HG02678 (cell line): ENCODE measurements around the gene RABEPK.
"Not testable (repeated sequence)": the region's sequence is repeated elsewhere in the genome, so short reads cannot be mapped to it uniquely, and the experiment has no call there.

ENCODE experiments used
- ATAC-seq: cut with Tn5 transposase; IDR thresholded peaks from one replicate; pipeline ENCODE4 v1.9.1; 2021; ENCODE audit warnings: mild to moderate bottlenecking, moderate library complexity; ENCODE audit not compliant: unreplicated experiment

Gene RABEPK

DNA sequence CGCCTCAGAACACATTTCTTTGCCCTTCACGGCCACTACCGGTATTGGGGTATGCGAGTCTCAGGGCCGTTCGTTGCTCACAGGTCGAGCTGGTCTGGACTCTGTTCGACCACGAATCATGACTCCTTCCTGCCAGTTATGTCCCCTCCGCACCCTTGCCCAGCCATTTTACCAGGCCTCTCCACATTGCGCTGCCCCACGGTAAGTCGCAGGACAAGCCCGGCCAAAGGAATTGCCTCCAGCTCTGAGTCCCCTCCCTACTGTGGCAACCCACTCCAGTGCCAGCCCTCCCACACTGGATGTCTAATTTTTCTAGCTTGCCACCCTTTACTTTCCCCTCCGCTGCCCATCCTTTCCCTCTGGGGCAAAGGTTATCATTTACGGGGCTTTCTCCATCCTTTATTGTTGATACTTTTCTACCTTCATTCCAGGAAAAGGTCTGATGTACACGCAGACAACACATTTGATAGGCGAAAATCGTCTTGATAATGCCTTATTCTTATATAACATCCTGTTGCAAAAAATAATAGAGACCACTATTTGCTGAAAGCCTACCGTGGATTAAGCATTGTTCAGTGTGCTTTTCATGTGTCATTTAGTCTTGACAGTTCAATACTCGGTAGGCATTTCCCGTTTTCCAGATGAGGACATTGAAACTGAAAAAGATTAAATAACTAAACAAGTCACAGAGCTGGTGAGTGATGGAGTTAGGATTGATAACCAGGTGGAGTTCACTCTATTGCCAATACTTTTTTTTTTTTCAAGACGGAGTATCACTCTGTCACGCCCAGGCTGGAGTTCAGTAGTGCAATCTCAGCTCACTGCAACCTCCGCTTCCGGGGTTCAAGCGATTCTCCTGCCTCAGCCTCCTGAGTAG lies 41.8 kb downstream of the RABEPK start:
- no peak for ATAC-seq

DNA sequence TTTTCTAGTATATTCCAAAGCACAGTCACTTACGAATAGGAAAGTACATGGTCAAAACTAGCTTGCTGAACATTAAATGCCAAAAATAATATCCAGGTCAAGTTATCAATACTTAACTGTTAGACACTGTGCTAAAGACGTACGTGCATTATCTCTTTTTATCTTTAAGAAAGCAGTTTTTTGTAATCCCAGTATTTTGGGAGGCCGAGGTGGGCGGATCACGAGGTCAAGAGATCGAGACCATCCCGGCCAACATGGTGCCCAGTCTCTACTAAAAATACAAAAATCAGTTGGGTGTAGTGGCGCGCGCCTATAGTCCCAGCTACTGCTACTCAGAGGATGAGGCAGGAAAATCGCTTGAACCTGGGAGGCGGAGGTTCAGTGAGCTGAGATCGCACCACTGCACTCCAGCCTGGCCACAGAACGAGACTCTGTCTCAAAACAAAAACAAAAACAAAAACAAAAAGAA lies 43.5 kb downstream of the RABEPK start:
- ATAC-seq, result no peak

DNA sequence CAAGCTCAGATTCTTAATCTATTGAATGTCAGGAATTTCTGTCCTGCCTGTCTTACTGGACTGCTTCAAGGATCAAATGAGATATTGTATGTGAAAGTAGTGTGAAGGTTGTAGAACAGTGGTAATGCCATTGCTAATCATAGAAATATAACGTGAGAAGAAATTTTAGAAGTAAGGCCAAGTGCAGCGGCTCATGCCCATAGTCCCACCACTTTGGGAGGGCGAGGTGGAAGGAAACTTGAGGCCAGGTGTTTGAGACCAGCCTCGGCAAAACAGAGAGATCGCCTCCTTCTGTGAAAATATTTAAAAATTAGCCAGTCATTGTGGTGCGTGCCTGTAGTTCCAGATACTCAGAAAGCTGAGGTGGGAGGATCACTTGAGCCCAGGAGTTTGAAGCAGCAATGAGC lies 45.9 kb downstream of the RABEPK start:
- ATAC-seq, result no peak

DNA sequence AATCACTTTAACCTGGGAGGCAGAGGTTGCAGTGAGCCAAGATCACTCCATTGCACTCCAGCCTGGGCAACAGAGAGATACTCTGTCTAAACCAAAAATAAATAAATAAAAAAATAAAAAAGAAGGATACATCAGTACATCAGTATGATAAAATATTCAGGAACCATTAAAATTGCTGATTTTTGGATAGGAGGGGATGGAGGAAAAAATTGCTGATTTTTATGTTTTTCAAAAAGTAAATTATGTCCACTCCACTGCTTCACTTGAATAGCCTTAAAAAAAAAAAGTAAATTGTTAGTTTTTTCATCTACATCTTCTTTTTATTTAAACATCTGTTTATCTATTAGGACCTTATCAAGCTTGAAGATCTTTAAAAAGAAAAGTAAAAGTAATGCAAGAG lies 53.9 kb downstream of the RABEPK start:
- no peak for ATAC-seq

DNA sequence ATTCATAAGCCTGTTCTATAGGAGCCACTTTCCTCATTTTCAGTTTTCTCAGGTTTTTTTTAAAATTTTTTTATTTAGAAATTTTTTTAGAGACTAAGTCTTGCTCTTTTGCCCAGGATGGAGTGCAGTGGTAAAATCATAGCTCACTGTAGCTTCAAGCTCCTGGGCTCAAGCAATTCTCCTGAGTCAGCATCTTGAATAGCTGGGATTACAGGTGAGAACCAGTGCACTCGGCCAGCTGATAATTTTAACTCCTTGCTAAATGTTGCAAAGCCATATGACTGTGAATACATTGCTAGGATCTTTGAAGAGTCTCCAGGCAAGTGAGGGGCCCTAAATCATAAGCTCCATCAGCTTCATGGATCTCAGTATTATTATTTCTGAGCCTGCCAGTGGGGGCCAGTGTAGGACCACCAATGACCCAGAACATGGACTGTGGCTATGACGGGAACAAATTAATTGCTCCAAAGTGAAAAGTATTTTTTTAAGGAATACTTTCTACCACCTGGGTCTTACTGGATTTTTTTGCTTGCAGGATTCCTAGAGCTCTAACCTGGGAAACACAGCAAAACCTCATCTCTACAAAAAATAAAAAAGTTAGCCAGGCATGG lies 55.5 kb downstream of the RABEPK start:
- ATAC-seq, result no peak

DNA sequence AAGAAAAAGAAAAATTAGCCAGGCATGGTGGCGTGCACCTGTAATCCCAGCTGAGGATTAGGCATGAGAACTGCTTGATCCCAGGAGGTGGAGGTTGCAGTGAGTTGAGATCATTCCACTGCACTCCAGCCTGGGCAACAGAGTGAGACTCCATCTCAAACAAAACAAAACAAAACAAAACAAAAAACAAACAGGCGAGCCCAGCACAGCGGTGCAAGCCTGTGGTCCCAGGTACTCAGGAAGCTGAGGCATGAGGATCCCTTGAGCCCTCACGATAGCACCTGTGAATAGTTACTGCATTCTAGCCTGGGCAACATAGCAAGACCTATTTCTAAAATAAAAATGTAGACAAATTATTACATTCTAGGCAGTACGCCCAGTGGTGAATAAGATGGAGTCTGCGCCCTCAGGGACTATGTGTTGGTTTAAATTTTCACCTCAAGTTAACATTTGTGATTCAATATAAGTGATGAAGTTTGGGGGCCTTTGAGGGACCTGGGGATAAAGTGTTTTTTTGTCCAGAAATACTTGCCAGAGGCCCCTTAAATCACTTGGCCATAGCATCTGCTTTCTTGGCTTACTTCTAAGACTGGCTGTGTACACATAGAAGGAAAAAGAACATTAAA lies 57.9 kb downstream of the RABEPK start:
- no peak for ATAC-seq

DNA sequence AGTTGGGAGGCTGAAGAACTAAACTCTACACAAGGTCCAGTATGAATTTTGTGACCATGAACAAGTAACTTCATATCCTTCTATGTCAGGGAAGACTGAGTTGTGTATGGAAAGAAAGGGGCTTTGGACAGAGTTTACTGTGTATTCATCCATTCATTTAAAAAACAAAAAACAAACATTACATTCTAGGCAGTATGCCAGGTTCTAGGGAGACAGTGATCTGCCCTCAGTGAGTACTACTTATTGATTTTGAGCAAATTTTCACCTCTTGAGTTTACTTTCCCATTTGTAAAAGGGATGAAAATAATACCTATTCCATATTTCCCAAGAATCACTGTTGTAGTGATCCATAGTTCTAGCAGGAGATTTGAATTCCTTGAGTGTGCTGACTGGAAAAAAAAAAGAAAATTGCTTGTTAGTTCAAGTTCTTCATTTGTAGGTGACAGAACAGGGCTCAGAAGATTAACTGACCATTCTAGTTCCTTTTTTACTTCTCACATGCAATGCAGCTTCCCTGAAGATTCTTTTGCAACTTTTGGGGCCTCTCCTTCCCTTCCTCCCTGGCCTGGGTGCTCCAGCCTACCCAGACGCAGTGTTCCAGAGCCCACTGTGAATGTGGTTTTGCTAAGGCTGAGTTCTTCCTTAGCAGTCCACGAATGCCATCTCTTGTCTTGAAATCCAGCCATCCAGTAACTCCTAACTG lies 58.6 kb downstream of the RABEPK start:
- ATAC-seq, result no peak

DNA sequence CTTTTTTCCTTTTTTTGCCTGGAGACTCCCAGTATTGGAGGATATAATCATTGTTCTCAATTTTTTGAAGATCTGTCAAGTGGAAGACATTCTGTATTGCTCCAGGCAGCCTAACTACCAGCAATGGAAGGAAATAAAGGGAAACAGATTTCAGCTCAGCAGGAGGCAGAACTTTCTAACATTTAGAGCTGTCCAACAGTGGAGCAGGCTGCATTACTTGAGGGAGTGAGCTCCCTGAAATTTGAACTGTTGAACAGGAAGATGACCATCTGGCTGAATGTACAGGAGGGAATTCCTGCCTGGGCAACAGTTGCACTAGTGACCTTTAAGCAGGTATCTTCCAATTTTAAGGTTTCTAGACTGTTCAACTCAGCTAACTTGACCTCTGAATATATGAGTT lies 60.2 kb downstream of the RABEPK start:
- ATAC-seq, result no peak

DNA sequence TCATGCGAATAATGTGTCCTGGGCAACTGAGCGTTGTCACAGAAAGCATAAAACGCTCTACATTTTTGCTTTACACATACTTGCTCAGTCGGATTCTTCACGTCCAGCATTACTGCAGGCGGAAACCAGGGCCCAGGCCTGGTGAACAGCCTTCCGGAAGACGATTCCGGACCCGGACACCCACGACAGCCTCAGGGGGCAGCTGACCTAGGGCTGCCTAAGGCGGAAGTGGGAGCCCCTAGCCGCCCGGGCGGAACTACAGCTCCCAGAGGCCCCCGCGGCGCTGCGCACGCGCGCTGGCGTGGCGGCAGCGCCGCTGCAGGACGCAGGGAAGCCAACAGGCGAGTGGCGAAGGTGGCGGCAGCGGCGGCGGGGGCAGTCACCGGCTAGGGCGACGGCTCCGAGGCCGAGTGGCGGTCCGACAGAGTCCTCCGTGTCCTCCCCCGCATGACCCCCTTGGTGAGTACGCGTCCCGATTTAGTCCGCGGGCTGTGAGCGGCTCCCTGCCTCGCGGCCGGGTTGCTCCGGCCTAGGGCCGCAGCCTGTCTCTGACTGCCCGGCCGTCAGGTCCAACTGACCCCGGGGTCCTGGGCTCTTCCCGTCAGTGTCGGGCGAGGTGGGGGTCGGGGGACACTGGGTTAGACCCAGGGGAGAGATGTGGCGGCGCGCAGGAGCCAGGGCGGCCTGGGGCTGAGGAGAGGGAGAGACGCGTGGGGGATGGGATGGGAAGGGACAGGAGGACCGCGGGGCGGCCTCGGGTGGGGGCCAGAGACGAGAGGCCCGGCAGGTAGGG lies 61.4 kb downstream of the RABEPK start, which contains the start of gene GAPVD1:
TSS of gene GAPVD1 (plus strand) at position 326 of the 793 bp plus-strand sequence. CDS start 37,096 bp downstream, outside the sequence.
- ATAC-seq, result peak; percentile 94

DNA sequence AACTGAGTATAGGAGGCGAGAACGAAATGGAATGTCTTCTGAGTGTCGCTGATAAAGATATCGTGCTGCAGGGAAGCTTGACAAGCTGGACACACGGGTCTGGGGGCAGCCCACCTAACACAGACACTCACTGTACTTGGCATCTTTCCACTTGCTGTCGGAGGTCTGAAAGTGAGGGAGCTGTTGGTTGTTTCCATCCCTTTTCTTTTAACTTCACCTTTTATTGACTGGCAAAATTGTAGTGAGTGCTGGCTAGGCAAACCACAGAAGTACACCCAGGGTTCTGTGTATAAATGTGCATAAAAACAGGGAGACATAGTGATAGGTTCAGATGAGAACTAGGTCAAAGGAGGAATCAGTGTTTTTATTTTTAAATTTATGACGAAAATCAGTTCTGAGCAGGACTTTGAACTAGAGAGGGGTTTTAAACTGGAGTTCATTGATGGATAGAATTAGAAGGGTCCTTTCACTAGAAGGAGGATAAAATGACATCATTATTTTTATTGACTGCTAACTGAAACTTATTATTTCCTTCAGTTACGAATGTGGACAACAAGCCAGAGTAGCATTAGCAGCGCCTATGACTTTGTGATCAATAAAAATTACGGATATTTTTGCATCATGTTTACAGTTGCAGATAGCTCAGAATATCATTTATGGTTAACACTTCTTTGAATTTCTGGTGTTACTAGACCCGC lies 62.1 kb downstream of the RABEPK start:
- no peak for ATAC-seq

DNA sequence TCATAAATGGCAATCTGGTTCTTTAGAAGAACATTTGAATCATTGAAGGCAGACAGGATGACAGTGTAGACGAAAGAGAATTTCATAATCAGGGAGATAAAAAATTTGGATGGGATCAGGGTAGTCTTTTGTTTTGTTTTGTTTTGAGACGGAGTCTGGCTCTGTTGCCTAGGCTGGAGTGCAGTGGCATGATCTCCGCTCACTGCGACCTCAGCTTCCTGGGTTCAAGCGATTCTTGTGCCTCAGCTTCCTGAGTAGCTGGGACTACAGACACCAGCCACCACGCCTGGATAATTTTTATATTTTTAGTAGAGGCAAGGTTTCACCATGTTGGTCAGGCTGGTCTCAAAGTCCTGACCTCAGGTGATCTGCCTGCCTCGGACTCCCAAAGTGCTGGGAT lies 63.7 kb downstream of the RABEPK start:
- not testable (repeated sequence) for ATAC-seq

DNA sequence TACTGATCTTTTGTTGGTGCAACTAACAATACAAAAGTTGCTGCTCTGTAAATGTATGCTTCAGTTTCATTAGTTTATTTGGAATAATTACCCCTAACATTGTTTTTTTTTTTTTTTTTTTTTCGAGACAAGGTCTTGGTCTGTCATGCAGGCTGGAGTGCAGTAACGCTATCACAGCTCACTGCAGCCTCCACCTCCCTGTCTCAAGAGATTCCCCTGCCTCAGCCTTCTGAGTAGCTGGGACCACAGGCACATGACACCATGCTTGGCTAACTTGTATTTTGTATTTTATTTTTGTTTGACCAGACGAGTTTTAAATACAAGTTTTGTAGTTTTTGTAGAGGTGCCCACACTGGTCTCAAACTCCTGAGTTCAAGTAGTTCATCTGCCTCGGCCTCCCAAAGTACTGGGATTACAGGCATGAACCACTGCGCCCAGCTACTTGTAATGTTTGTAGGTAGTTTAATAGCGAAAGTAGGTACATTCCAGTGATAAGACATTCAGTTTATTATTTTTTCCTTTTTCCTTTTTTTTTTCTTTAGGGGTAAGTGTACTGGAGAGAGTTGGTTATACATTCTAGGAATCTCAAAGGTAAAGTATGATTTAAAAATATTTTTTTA lies 68.2 kb downstream of the RABEPK start:
- ATAC-seq, result no peak

DNA sequence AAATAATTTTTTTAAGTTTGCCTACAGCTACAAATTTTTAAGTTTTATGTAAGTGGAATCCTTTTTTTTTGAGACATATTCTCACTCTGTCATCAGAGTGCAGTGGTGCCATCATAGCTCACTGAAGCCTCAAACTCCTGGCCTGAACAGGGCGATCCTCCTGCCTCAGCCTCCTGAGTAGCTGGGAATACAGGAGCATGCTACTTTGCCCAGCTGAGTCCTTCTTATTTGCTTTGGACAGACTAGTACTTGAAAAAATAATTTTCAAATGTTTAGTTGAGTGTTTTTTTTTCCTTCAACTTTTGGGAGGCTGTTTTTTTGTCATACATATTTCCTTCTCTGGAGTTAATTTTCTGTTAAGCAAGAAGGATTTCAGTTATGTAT lies 68.7 kb downstream of the RABEPK start:
- no peak for ATAC-seq

DNA sequence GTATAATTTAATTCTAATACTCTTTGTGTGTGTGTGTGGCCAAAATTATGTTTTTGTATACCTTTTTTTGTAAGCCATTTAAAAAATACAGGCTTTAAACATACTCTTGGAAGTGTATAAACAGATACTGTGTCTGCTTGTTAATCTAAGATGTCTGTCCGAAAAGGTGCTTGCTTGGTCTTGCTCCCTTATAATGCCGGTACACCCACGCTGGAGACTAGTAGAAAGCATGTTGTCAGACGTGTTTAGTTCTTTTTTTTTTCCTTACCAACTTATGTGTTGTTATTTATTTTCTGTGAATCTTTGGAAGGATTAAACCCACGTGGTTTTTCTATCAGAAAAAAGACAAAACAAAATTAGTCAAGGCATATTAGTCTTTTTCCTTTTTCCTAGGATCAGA lies 70.7 kb downstream of the RABEPK start:
- ATAC-seq, result no peak

DNA sequence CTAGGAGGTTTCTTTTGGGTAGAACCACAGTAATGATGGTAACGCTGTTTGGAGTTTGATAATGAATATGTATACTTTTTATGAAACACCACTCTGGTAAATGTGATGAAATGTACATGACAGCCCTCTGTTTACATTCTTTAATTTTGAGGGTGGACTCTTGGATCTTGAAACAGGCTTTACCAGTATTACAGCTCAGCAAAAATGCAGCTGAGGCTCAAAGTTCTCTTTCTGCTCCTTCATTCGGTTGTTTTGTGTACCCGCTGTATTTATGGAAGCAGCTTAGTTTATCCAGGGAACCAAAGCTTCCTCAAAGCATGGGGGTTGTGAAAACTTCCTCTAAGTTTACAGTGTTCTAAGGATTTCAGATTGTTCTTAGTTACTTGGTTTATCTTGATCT lies 72.4 kb downstream of the RABEPK start:
- ATAC-seq, result no peak

DNA sequence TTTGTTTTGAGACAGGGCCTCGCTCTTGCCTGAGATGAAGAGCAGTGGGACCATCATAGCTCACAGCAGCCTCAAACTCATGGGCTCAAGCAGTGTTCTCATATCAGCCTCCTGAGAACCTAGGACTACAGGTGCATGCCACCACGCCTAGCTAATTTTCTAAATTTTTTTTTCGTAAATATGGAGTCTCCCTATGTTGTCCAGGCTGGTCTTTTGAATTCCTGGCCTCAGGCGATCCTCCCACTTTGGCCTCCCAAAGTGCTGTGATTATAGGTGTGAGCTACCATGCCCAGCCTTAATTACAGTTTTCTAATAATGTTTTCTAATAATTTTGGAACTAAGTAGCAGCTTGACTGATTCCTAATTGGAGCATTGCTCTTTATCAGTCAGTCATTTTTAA lies 76.4 kb downstream of the RABEPK start:
- ATAC-seq, result no peak

DNA sequence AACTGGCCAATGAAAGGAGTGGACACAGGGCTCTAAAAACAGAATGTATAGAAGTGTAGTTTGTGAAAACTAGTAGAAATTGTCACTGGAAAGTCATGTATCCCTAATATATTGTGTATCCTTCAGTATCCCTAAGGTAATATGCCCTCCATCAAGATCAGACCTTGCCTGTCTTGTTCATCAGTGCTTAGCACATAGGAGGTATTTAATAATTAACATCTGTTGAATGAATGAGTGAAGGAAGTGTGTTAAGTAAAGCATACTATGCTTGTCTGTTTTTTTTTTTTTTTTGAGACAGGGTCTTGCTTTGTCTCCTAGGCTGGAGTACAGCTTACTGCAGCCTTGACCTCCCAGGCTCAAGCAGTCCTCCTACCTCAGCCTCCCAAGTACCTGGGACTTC lies 77.1 kb downstream of the RABEPK start:
- no peak for ATAC-seq

DNA sequence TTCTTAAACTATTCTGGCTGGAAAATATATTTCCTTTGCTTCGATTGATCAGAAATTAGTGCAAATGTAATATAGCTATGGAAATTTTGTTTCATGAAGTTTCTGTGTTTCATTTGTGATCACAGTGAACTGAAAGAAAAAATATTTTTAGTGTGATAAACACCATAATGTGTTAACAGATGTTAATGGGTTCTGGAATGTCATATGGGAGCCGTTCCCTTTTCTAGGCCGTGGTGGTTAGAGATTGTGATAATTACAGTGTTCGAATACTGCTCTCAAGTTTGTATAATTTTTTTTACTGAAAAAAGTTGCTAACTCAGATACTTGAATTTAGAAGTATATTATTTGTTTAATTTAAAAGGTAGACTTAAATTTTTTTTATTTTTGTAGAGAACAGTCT lies 80.6 kb downstream of the RABEPK start:
- no peak for ATAC-seq
